GM21737 (cell line): ENCODE data around the gene C20orf173.
"Not testable (repeated sequence)": the region's sequence is repeated elsewhere in the genome, so short reads cannot be mapped to it uniquely, and the experiment has no call there.

Source experiments
- ATAC-seq: cut with Tn5 transposase; IDR thresholded peaks from one replicate; pipeline ENCODE4 v1.9.1; 2021; ENCODE audit warnings: mild to moderate bottlenecking, moderate library complexity; ENCODE audit not compliant: unreplicated experiment

C20orf173 gene, protein sequence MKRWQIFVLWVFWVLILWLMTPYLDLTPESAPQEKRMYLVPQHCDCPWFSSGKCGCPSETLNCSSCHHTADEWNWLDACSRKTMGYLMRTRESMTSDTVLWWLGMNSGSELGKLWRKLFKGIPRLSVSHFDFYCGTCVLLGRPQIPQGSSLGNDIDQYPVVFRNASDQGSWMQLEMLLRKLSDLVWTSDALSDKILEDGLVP

DNA sequence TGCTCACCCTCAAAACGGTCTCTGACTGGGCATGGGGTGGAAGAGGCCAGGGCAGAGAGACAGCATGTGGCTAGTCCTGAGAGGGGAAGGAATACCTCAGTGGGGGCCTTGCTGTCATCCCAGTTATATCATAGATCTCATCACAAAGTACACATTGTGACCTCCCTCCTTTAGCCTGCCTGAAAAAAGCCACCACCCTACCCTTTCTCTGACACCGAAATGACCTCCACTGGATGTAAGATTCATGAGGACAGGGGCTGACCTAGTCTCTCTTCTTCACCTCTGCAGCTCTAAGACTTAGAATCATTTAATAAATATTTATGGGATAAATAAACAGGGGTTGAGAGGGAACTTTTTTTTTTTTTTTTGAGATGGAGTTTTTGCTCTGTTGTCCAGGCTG, at the start of gene C20orf173:
Gene C20orf173 (minus strand): TSS at position 101 of the 400 bp plus-strand sequence. CDS start 279 bp downstream, outside the sequence.
- ATAC-seq = no peak

DNA sequence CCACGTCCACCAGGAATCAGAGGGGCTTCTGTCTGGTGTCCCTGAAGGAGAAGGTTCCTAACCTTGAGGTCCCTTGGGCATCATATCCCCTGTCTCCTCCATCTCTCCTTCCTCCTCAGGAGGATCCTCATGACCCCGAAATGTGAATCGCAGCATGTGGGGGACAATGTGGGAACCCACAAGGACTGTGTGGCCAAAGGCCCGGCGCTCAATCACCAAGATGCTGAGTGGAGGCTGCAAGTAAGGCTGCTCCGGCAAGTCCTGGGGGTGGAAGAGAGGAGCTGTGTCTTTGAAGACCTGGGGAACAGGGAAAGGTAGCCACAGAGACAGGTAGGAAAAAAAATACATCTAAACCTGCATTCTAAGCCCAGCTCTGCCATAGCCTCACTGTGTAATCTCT, 49.7 kb upstream of the C20orf173 start:
- ATAC-seq = no peak

DNA sequence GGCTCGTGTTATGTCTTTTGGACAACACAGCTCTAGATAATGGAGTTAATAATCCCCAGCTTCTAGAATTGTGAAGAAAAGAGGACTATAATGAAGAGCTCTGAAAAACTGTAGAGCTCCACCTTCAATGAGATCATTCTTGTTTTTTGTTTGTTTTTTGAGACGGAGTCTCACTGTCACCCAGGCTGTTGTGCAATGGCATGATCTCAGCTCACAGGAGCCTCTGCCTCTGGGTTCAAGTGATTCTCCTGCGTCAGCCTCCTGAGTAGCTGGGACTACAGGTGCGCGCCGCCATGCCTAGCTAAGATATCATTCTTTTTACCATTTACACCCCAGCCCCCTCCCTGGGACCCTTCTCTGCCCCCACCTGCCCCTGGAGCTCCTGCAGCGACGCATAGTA, 49.0 kb upstream of the C20orf173 start:
- ATAC-seq = no peak

- no peak for ATAC-seq
Measured at GRCh38 chr20:35576816-35577215, 47.4 kb upstream of the C20orf173 start.

DNA sequence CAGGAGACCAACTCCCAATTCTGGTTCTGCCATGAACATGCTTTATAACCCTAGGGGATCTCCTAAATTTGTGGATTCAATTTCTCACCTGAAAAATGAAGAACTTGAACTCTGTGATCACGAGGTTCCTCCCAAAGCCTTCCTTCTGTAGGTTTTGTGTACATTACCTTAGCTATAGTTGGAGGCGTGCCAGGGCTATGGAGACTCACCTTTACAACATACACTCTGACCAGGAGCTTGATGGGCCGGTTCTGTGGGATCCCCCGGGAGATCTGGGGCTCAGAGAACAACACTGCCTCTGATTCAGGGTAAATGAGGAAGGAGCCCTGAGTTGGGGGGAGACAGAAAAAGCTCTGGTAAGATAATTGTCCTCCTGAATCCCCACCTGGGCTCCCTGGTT, 46.5 kb upstream of the C20orf173 start:
- no peak for ATAC-seq

DNA sequence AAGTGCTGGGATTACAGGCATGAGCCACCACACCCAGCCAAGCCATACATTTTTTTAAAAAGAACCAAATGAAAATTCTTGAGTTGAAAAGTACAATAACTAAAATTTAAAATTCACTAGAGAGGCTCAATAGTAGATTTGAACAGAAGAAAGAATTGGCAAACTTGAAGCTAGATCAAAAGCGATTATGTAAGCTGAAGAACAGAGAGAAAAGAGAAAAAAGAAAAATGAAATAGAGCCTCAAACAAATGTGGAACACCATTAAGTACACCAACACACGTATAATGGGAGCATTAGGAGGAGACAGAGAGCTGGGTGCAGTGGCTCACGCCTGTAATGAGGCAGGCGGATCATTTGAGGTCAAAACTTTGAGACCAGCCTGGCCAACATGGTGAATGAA, 43.4 kb upstream of the C20orf173 start:
- no peak for ATAC-seq

DNA sequence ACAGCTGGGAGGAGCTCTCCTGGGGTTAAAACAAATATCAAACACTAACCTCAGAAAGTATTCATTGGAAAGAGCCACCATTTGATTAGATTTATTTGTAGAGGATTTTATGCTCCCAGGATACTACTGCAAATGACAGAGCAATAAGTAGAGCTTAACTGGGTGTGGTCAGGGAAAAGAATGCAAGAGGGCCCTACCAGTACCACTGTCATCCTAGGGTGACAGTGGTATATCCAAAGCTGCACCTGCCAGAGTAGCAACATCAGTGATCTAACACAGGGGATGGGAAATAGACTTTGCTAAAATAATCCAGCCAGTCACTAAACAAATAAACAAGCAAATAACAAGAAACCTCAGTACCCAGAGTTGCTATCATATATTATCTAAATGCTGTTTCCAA, 42.1 kb upstream of the C20orf173 start:
- no peak for ATAC-seq

DNA sequence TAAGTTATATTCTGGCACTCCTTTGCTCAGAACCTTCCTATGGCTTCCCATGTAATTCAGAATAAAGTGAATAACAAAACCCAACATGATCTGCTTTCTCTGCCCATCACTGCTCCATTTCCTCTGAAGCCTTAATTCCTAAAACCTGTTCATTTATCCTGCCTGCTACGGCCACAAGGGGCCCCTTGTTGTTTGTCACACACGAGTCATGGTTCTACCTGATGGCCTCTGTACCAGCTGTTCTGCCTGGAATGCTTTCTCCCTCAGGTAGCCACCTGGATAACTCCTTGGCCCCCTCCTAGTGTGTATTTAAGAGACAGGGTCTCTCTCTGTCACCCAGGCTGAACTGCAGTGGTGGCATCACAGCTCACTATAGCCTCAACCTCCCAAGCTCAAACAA, 39.2 kb upstream of the C20orf173 start:
- ATAC-seq = no peak

- ATAC-seq = no peak
Measured at GRCh38 chr20:35564905-35565304, 35.5 kb upstream of the C20orf173 start.

GRCh38 chr20:35563834-35564233, 34.4 kb upstream of the C20orf173 start:
- no peak for ATAC-seq

GRCh38 chr20:35562541-35563110, 33.2 kb upstream of the C20orf173 start:
- no peak for ATAC-seq

GRCh38 chr20:35561671-35562070, 32.2 kb upstream of the C20orf173 start:
- ATAC-seq = no peak

DNA sequence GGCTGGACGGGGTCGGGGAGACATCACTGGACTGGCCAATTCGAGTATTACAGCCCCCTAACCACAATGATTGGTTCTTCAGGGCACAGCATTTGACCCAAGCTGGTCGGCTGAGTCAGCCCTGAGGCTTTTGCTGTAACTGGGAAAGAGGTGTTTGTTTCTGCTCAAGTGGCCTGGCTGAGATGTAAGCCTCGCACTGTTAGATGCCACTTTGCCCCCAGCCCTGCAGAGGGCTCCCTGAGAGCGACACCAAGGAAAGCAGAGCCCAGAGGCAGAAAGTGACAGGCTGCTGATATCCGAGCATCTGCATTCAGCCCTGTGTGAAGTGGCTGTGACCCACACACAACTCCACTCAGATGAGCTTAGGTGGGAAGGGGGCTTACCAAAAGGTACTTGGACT, 31.8 kb upstream of the C20orf173 start:
- no peak for ATAC-seq

GRCh38 chr20:35560541-35560940, 31.1 kb upstream of the C20orf173 start:
- no peak for ATAC-seq

- ATAC-seq = no peak
Measured at GRCh38 chr20:35560105-35560511, 30.7 kb upstream of the C20orf173 start.

DNA sequence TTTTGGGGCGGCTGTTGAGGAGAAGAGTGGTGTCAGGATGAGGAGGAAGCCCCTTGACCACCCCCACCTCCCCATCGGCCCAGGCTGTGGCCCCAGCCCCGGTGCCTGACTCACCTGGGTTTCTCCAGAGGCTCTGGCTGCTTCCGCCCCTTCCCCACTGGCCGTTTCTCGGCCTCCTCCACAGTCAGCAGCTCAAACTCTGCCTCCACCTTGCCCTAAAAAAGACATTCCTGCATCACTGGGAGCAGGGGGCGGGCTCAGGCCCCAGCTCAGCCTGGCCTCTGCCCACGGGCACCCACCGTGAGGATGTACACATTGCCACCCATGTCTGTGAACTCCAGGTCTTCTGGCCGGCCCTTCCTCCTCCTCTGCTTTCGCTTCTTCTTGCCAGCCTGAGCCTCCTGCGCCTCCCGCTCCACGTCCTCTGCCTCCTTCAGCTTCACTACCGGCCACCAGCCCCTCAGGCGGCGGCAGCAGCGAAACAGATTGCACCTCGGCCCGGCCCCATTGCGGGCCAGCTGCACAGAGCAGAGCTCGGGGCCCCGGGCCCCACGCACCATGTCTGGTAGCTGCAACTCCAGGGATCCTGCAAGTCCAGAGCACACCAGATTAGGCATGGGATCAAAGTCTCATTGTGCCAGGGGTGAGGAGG, 29.7 kb upstream of the C20orf173 start:
- ATAC-seq = no peak

GRCh38 chr20:35558451-35558850, 29.0 kb upstream of the C20orf173 start:
- no peak for ATAC-seq

- ATAC-seq = no peak
Measured at GRCh38 chr20:35556871-35557270, 27.4 kb upstream of the C20orf173 start.

- no peak for ATAC-seq
Measured at GRCh38 chr20:35555951-35556645, 26.6 kb upstream of the C20orf173 start.

GRCh38 chr20:35555461-35555860, 26.0 kb upstream of the C20orf173 start:
- ATAC-seq = not testable (repeated sequence)

DNA sequence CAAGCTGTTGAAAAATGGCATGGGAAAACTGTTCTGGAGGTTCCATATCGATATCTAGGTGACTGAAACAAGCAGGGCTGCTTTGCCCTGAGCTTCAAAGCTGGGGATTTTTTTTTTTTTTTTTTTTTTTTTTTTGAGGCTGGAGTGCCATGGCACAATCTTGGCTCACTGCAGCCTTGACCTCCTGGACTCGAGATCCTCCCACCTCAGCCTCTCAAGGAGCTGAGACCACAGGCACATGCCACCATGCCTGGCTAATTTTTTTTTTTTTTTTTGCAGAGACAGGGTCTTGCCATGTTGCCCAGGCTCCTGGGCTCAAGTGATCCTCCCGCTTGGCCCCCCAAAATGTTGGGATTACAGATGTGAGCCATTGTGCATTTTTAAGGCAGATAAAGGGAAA, 23.5 kb upstream of the C20orf173 start:
- ATAC-seq = no peak

- ATAC-seq = no peak
Measured at GRCh38 chr20:35551503-35551902, 22.1 kb upstream of the C20orf173 start.
